Measurements from ENCODE around the gene MAPK1IP1L. TPM values are rescaled to one million over a fixed set of nuclear protein-coding genes. Genes with fewer than 3 reads are reported as not detected.

The MAPK1IP1L gene
- total and polyA plus RNA-seq, 2 of the 13 experiments (the other 11 are each of a cell fraction or from before 2014, with no cell fraction given), result 27.8 to 68.4 TPM

DNA sequence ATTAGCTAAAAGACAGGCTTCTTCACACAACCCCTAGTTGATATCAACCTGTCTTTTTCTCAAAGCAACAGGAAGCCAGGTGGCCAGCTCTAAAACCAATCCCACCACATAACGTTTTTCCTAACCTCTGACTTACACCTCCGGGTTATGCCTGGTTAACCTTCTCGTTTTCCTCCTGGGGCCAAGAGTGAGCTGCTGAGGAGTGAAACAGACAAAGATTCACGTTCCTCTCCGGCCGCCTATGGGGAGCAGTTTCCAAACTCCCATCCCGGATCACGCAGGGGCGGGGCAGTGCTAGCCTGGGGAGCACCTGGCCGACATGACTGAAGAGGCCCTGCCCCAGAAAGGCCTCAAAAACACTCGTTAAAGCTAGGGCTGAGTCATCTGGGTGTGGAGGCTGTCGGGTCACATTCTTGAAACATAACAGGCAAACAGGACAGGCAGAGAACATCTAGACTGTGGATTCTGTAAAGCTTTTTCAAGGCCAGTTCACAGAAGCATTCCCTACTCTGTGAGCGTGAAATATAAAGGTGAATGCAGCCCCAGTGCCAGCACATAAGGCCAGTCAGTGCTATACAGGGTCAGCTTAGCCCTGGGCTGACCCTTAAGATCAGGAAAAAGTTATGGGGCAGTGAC, 51.7 kb downstream of the MAPK1IP1L start (continued):
- TF ChIP-seq CC2D1A (CRISPR knock-in tag; IDR thresholded peaks at IDR 0.05) (no peak), YEATS2 (CRISPR knock-in tag; IDR thresholded peaks at IDR 0.05; ENCODE audit: borderline replicate concordance) (no peak; the same call in 1 of the 2 replicates), SOX13 (IDR thresholded peaks at IDR 0.05) (no peak), SOX13 (CRISPR knock-in tag; conservative IDR thresholded peaks at IDR 0.05 in 1 of 2, IDR thresholded peaks at IDR 0.05 in 1 of 2) (peak in 1 of 2 experiments; percentile 68; a peak in 1 of 4 replicates), RELA (CRISPR knock-in tag; IDR thresholded peaks at IDR 0.05) (no peak), ZNF329 (CRISPR knock-in tag; IDR thresholded peaks at IDR 0.05; ENCODE audit: low read depth) (no peak), ZFX (CRISPR knock-in tag; IDR thresholded peaks at IDR 0.05; ENCODE audit: low read depth) (peak; percentile 97), ZNF451 (CRISPR knock-in tag; IDR thresholded peaks at IDR 0.05) (no peak), ZNF557 (CRISPR knock-in tag; IDR thresholded peaks at IDR 0.05) (peak; percentile 89; the same call in 1 of the 2 replicates), KLF11 (CRISPR knock-in tag; IDR thresholded peaks at IDR 0.05) (no peak), ELF3 (CRISPR knock-in tag; IDR thresholded peaks at IDR 0.05) (peak; percentile 80), DNMT1 (CRISPR knock-in tag; IDR thresholded peaks at IDR 0.05) (no peak)
- TF ChIP-seq, protein P1, sequence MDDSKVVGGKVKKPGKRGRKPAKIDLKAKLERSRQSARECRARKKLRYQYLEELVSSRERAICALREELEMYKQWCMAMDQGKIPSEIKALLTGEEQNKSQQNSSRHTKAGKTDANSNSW (CRISPR knock-in tag; IDR thresholded peaks at IDR 0.05; ENCODE audit: borderline replicate concordance), result no peak
- TF ChIP-seq, protein P2, sequence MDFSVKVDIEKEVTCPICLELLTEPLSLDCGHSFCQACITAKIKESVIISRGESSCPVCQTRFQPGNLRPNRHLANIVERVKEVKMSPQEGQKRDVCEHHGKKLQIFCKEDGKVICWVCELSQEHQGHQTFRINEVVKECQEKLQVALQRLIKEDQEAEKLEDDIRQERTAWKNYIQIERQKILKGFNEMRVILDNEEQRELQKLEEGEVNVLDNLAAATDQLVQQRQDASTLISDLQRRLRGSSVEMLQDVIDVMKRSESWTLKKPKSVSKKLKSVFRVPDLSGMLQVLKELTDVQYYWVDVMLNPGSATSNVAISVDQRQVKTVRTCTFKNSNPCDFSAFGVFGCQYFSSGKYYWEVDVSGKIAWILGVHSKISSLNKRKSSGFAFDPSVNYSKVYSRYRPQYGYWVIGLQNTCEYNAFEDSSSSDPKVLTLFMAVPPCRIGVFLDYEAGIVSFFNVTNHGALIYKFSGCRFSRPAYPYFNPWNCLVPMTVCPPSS (IDR thresholded peaks at IDR 0.05), result no peak
- TF ChIP-seq, protein P3, sequence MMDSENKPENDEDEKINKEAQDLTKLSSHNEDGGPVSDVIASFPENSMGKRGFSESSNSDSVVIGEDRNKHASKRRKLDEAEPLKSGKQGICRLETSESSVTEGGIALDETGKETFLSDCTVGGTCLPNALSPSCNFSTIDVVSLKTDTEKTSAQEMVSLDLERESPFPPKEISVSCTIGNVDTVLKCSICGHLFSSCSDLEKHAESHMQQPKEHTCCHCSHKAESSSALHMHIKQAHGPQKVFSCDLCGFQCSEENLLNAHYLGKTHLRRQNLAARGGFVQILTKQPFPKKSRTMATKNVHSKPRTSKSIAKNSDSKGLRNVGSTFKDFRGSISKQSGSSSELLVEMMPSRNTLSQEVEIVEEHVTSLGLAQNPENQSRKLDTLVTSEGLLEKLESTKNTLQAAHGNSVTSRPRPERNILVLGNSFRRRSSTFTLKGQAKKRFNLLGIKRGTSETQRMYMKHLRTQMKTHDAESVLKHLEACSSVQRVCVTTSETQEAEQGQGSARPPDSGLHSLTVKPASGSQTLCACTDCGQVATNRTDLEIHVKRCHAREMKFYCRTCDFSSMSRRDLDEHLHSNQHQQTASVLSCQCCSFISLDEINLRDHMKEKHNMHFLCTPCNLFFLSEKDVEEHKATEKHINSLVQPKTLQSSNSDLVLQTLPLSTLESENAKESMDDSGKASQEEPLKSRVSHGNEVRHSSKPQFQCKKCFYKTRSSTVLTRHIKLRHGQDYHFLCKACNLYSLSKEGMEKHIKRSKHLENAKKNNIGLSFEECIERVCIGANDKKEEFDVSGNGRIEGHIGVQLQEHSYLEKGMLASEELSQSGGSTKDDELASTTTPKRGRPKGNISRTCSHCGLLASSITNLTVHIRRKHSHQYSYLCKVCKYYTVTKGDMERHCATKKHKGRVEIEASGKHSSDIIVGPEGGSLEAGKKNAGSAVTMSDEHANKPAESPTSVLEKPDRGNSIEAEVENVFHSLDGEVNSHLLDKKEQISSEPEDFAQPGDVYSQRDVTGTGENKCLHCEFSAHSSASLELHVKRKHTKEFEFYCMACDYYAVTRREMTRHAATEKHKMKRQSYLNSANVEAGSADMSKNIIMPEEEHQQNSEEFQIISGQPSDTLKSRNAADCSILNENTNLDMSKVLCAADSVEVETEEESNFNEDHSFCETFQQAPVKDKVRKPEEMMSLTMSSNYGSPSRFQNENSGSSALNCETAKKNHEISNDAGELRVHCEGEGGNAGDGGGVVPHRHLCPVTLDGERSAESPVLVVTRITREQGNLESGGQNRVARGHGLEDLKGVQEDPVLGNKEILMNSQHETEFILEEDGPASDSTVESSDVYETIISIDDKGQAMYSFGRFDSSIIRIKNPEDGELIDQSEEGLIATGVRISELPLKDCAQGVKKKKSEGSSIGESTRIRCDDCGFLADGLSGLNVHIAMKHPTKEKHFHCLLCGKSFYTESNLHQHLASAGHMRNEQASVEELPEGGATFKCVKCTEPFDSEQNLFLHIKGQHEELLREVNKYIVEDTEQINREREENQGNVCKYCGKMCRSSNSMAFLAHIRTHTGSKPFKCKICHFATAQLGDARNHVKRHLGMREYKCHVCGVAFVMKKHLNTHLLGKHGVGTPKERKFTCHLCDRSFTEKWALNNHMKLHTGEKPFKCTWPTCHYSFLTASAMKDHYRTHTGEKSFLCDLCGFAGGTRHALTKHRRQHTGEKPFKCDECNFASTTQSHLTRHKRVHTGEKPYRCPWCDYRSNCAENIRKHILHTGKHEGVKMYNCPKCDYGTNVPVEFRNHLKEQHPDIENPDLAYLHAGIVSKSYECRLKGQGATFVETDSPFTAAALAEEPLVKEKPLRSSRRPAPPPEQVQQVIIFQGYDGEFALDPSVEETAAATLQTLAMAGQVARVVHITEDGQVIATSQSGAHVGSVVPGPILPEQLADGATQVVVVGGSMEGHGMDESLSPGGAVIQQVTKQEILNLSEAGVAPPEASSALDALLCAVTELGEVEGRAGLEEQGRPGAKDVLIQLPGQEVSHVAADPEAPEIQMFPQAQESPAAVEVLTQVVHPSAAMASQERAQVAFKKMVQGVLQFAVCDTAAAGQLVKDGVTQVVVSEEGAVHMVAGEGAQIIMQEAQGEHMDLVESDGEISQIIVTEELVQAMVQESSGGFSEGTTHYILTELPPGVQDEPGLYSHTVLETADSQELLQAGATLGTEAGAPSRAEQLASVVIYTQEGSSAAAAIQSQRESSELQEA (CRISPR knock-in tag; IDR thresholded peaks at IDR 0.05; ENCODE audit: not compliant biosample characterization), result peak; percentile 35
- TF ChIP-seq, protein P4, sequence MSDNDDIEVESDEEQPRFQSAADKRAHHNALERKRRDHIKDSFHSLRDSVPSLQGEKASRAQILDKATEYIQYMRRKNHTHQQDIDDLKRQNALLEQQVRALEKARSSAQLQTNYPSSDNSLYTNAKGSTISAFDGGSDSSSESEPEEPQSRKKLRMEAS (IDR thresholded peaks at IDR 0.05), result peak; percentile 71

Data from HepG2 (cell line).